Measurements from ENCODE around the gene GRIN3B.

GRIN3B gene

GRCh38 chr19:979318-979741 is 20.9 kb upstream of the GRIN3B start:
- no peak overlapping the region for H3K4me2 ChIP-seq
- no peak overlapping the region for H3K27ac ChIP-seq
- H3K27me3 ChIP-seq (ENCODE audit: insufficient read depth, low read depth): no peaks in the 10 kb centered on the region
- H3K36me3 ChIP-seq (ENCODE audit: insufficient read depth): no peaks in the 10 kb centered on the region
- H2AFZ ChIP-seq (ENCODE audit: low read depth): no peak overlapping the region
- TF ChIP-seq CTCF (conservative IDR thresholded peaks at IDR 0.05; ENCODE audit: low read depth, low read length): no peak
- no peaks in the 10 kb centered on the region for H4K20me1 ChIP-seq (ENCODE audit: insufficient read depth)
- H3K9ac ChIP-seq: no peak overlapping the region
- H3K79me2 ChIP-seq (ENCODE audit: insufficient read depth, low read depth): peaks cover under 1% of the 10 kb centered on the region; the same call in 1 of the 2 replicates
- peaks cover 17% of the 10 kb centered on the region for H3K4me1 ChIP-seq (ENCODE audit: low read depth, poor library complexity, severe bottlenecking)
- no peak overlapping the region for H3K4me3 ChIP-seq (IDR thresholded peaks at IDR 0.05; ENCODE audit: insufficient read depth, low read depth, low read length)

DNA sequence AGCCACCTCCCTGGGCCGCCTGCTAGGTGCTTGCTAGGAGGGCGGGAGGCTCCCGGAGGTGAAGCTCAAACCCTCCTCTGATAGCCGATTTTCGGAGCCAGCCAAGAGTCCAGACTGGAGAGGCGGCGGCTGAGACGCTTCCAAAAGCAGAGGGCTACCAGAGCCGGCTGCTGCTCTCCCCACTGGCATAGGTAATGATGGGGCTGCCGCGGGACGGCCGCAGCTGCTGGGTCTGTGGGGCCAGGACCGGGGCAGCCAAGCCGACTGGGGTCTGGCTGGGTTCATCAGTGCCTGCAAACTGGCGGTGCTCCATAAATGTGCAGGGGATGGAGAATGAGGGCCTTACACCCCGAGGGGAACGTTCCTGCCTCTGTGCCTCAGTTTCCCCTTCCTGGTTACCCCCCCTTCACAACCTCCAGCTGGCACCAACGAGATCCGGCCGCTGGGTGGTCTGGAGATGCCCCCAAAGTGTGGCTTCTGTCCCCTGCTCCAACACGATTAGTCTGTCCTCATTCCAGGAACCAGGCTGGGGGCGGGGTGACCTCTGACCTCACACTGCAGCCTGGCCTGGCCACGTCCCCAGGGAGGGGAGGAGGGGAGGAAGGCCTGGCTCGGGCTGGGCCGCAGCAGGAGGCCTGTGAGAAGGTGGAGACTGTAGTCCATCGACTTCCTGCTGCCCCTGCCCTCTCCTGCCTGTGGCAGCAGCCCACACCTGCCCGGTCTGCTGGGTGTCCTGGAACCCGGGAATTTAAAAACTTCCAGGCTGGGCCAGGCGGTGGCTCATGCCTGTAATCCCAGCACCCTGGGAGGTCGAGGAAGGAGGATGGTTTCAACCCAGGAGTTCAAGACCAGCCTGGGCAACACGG is 19.9 kb upstream of the GRIN3B start:
- Histone ChIP-seq H3K79me2 (ENCODE audit: insufficient read depth, low read depth) (peaks cover 11% of the 10 kb centered on the region; the same call in 1 of the 2 replicates), H4K20me1 (ENCODE audit: insufficient read depth) (no peaks in the 10 kb centered on the region), H3K4me3 (IDR thresholded peaks at IDR 0.05; ENCODE audit: insufficient read depth, low read depth, low read length) (no peak overlapping the region), H3K4me1 (ENCODE audit: low read depth, poor library complexity, severe bottlenecking) (peaks cover 22% of the 10 kb centered on the region), H3K27me3 (ENCODE audit: insufficient read depth, low read depth) (no peaks in the 10 kb centered on the region), H2AFZ (ENCODE audit: low read depth) (no peak overlapping the region), H3K27ac (no peak overlapping the region), H3K36me3 (ENCODE audit: insufficient read depth) (no peaks in the 10 kb centered on the region), H3K9ac (no peak overlapping the region), H3K4me2 (no peak overlapping the region)
- no peak for TF ChIP-seq CTCF (conservative IDR thresholded peaks at IDR 0.05; ENCODE audit: low read depth, low read length)

GRCh38 chr19:982567-983170 is 17.6 kb upstream of the GRIN3B start:
- Histone ChIP-seq H2AFZ (ENCODE audit: low read depth) (peak overlapping the region; percentile 64), H3K9ac (no peak overlapping the region), H3K79me2 (ENCODE audit: insufficient read depth, low read depth) (peaks cover 15% of the 10 kb centered on the region; the same call in 1 of the 2 replicates), H3K4me1 (ENCODE audit: low read depth, poor library complexity, severe bottlenecking) (peaks cover 22% of the 10 kb centered on the region), H4K20me1 (ENCODE audit: insufficient read depth) (no peaks in the 10 kb centered on the region), H3K27me3 (ENCODE audit: insufficient read depth, low read depth) (no peaks in the 10 kb centered on the region), H3K27ac (no peak overlapping the region), H3K4me3 (IDR thresholded peaks at IDR 0.05; ENCODE audit: insufficient read depth, low read depth, low read length) (no peak overlapping the region), H3K36me3 (ENCODE audit: insufficient read depth) (no peaks in the 10 kb centered on the region), H3K4me2 (peak overlapping the region; percentile 73)
- TF ChIP-seq CTCF (conservative IDR thresholded peaks at IDR 0.05; ENCODE audit: low read depth, low read length): peak; percentile 73

DNA sequence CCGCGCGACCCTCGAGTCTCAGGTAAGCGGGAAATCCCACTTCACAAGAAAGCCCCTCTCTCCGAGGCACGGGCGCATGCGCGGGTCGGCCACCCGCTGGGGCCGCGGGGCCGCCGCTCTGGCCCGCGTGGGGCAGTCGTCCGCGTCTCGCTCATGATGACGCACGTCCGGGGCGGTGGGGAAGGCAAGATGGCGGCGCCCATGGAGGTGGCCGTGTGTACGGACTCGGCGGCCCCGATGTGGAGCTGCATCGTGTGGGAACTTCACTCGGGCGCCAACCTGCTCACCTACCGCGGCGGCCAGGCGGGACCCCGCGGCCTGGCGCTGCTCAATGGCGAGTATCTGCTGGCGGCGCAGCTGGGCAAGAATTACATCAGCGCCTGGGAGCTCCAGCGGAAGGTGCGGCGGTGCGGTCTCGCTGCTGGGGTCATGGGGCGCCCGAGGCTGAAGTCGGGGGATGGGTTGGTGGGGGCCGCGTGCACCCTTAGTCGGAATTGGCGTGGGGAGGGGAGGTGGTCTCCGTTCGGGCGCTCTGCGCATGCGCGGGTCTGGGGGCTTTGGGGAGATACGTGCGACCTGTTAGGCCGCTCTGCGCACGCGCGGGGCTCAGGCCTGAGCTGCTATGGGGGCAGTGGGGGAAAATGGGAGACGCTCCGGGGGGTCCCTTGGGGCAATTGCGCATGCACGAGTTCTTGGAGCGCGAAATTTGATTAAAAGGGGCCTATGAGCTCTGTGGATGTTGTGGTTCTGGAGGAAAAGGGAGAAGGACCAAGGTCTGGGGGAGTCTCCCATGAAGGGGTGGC is 15.9 kb upstream of the GRIN3B start, which contains the start of gene WDR18:
Gene WDR18, plus strand, starts transcription at position 181 of the 803 bp plus-strand sequence. Its CDS starts 9 bp downstream, at position 190.
- Histone ChIP-seq H3K36me3 (ENCODE audit: insufficient read depth) (no peaks in the 10 kb centered on the region), H3K4me1 (ENCODE audit: low read depth, poor library complexity, severe bottlenecking) (peaks cover 22% of the 10 kb centered on the region), H4K20me1 (ENCODE audit: insufficient read depth) (no peaks in the 10 kb centered on the region), H2AFZ (ENCODE audit: low read depth) (peak within 1 kb of the TSS; percentile 92), H3K4me2 (peak within 1 kb of the TSS; percentile 95), H3K4me3 (IDR thresholded peaks at IDR 0.05; ENCODE audit: insufficient read depth, low read depth, low read length) (no peak within 1 kb of the TSS), H3K79me2 (ENCODE audit: insufficient read depth, low read depth) (peaks cover 15% of the 10 kb centered on the region; the same call in 1 of the 2 replicates), H3K27ac (peak within 1 kb of the TSS; percentile 67), H3K27me3 (ENCODE audit: insufficient read depth, low read depth) (no peaks in the 10 kb centered on the region), H3K9ac (peak within 1 kb of the TSS; percentile 89)
- TF ChIP-seq CTCF (conservative IDR thresholded peaks at IDR 0.05; ENCODE audit: low read depth, low read length): no peak
